ENCODE measurements around the gene LRRIQ4. TPM values are rescaled to one million over a fixed set of nuclear protein-coding genes. Genes with fewer than 3 reads are reported as not detected.

Gene LRRIQ4
- total RNA-seq, 2 experiments from 2014 or later = 0.13 to 0.16 TPM

Other genes with a start within 250 kb of the LRRIQ4 start
- not detected for gene MECOM, start 149.2 kb upstream of the LRRIQ4 start, total RNA-seq
- 10 to 100 TPM in 1 of 2 experiments, 1 to 10 TPM in 1; 6.9 to 10.8 TPM for gene TERC, start 47.8 kb upstream of the LRRIQ4 start, total RNA-seq
- under 1 TPM; 0.65 to 0.66 TPM for gene ACTRT3, start 43.3 kb upstream of the LRRIQ4 start, total RNA-seq
- 10 to 100 TPM; 15.7 to 16.4 TPM for gene MYNN, start 39.5 kb upstream of the LRRIQ4 start, total RNA-seq
- gene LRRC34, start within 50 bp of the LRRIQ4 start, total RNA-seq = 10 to 100 TPM; 12.0 to 15.0 TPM
- gene LRRC31, start 57.1 kb downstream of the LRRIQ4 start, total RNA-seq = not detected
- gene SAMD7, start 98.7 kb downstream of the LRRIQ4 start, total RNA-seq = not detected
- gene SEC62, start 153.9 kb downstream of the LRRIQ4 start, total RNA-seq = 10 to 100 TPM; 46.5 to 49.9 TPM
- gene GPR160, start 225.1 kb downstream of the LRRIQ4 start, total RNA-seq = 1 to 10 TPM; 5.0 to 7.4 TPM

All from activated CD8-positive, alpha-beta T cell treated with anti-CD3 and anti-CD28 coated beads, Interleukin-2, amount 10 ng/mL, durations not matched to agents 7 days and 5 days (primary cell).